Heart right ventricle (tissue), 16 donors: ENCODE results near the gene MXD1. TPM values are rescaled to one million over a fixed set of nuclear protein-coding genes. Genes with fewer than 3 reads are reported as not detected.
"Not testable (repeated sequence)": the region's sequence is repeated elsewhere in the genome, so short reads cannot be mapped to it uniquely, and the experiment has no call there.

Source experiments
- ATAC-seq, 8 donors: fragments of 200-7000 bp; cut with Tn5 transposase; one replicate each; pipeline ENCODE4 v1.9.1; 2020; ENCODE audit warnings: mild to moderate bottlenecking in 8 of 8, moderate library complexity in 8 of 8, moderate number of reproducible peaks in 1 of 8
- DNase-seq, 2 donors: peaks; one replicate each; pipeline ENCODE4 v3.0.0-alpha.2; 2020
- H3K27ac ChIP-seq, 10 donors: fragments of 200-600 bp; sonication (generic) in 2 of 10; one replicate each; pipeline versions ENCODE4 v1.5.0 to v1.8.0; 2020 to 2022; ENCODE audit warnings: mild to moderate bottlenecking in 3 of 10
- H3K27me3 ChIP-seq, 7 donors: fragments of 200-600 bp; one replicate each; pipeline ENCODE4 v1.8.0; 2021 to 2022; ENCODE audit warnings: mild to moderate bottlenecking in 2 of 7
- H3K36me3 ChIP-seq, 9 donors: fragments of 200-600 bp; sonication (generic) in 1 of 9; one replicate each; pipeline versions ENCODE4 v1.5.0 to v1.8.0; 2020 to 2022; ENCODE audit warnings: mild to moderate bottlenecking in 2 of 9
- H3K4me1 ChIP-seq, 9 donors: fragments of 200-600 bp; sonication (generic) in 1 of 9; one replicate each; pipeline versions ENCODE4 v1.5.0 to v1.8.0; 2020 to 2022; ENCODE audit warnings: mild to moderate bottlenecking in 4 of 9
- H3K4me3 ChIP-seq, 10 donors: fragments of 200-600 bp; sonication (generic) in 2 of 10; one replicate each; pipeline versions ENCODE4 v1.5.0 to v1.8.0; 2020 to 2022; ENCODE audit warnings: mild to moderate bottlenecking in 7 of 10, moderate library complexity in 2 of 10
- H3K9me3 ChIP-seq, 11 donors: fragments of 200-600 bp in 10 of 11; sonication (generic) in 2 of 11; one replicate each; pipeline versions ENCODE4 v1.5.0 to v1.8.0; 2013 to 2022; ENCODE audit warnings: mild to moderate bottlenecking in 2 of 11, control low read depth in 1 of 11, moderate library complexity in 1 of 11
- CTCF ChIP-seq, 9 donors: fragments of 200-600 bp; sonication (generic) in 2 of 9; IDR thresholded peaks; one replicate each; pipeline versions ENCODE4 v1.5.0 to v1.8.0; 2021 to 2022; ENCODE audit warnings: antibody characterized with exemption in 9 of 9, mild to moderate bottlenecking in 5 of 9, moderate library complexity in 1 of 9
- WGBS, 2 donors: extraction: QIAGEN DNeasy Blood & Tissue Kit; methylation state at CpG; one replicate each; pipeline ENCODE4 v1.1.7; 2013; ENCODE audit warnings: inconsistent platforms in 1 of 2; 5-methylcytosine and 5-hydroxymethylcytosine counted together
- intact Hi-C, 10 donors: fragments of 100-400 bp; cut with DNase I; formaldehyde crosslinking; loops; one replicate each; pipeline versions ENCODE4 v1.11.1 to v1.14.2; 2022
- polyA plus RNA-seq, 2 donors: library from polyadenylated mRNA; stranded (reverse); fragments of 200-250 nt; gene quantifications; one replicate each; pipeline ENCODE4 v1.2.3, GENCODE V29; 2013
- total RNA-seq, 10 donors: library from RNA; stranded (reverse); fragmentation: NEBNext Ultra II Directional in 3 of 10; extraction: Animal tissue kit (Norgen Biotek cat#: 25700) in 3 of 10; gene quantifications; one replicate each; pipeline versions ENCODE4 v1.2.1 to v1.2.4, GENCODE V29; 2021 to 2023
- donor health status: Arrhythmogenic right ventricular cardiomyopathy.
- donor health status: ischemic (EF 13 %, LVEDD 7.1; RV severe dilation, severe dysfunction).
- donor health status: healthy with polysubstance abuse.
- donor health status: DM: no; HTN: yes; CAD: no.
- donor health status: DM: no; HTN: no; CAD: no.
- donor health status: ischemic (EF 25% LVEDD 6.9; RV normal size, moderate dysfunction).
- donor health status: ischemic (EF 25% LVEDD 5.7; RV mildly dilated, moderate dysfunction).
- donor health status: healthy.
- donor health status: DM: yes; HTN: yes; CAD: no.
- donor health status: Ischemic cardiomyopathy.
- donor health status: ischemic (EF 35%, LVEDD 5.7; RV mildly dilated, moderate dysfunction).
- donor health status: nonischemic (EF 11% LVEDD 7.7; RV severe dilation, severe dysfunction).
- donor health status: DM: yes; HTN: yes; CAD: no.
- donor health status: PGD.
- donor health status: ischemic (EF 29% LVEDD 5.4; RV normal size, mild dysfunction).
- donor health status: nonischemic (EF 23%, LVEDD 6.1; RV moderate dilation, normal function).

Gene MXD1
- total and polyA plus RNA-seq, 12 donors = 2.0 to 11.6 (median 5.9) TPM

- WGBS, 2 donors = 73 to 75% methylated on average over 21 of the region's 21 CpGs
- Histone ChIP-seq H3K4me3 (peak overlapping the region in 1 of 10 donors; percentile 14), H3K4me1 (peaks cover 0 to 62% (median 0%) of the 10 kb centered on the region in 9 donors), H3K36me3 (no peaks in the 10 kb centered on the region), H3K27ac (peak overlapping the region in 2 of 10 donors; percentile 52 to 86), H3K27me3 (peaks cover 0 to 12% (median 0%) of the 10 kb centered on the region in 7 donors), H3K9me3 (no peaks in the 10 kb centered on the region)
- ATAC-seq (no peak), DNase-seq (no peak)
- intact Hi-C loops = loop anchor here in 1 of 10 donors (10.0 kb wide), 1 partner anchor 76 kb away; no protein-coding TSS in a partner anchor
- TF ChIP-seq CTCF (IDR thresholded peaks at IDR 0.05) = no peak
Observed at GRCh38 chr2:69948963-69949645, 34.2 kb downstream of the MXD1 start.

GRCh38 chr2:69950241-69950640 lies 35.3 kb downstream of the MXD1 start:
- no peaks in the 10 kb centered on the region for H3K36me3 ChIP-seq
- intact Hi-C loops = no loop called here
- no peaks in the 10 kb centered on the region for H3K9me3 ChIP-seq
- H3K4me3 ChIP-seq = no peak overlapping the region
- H3K27me3 ChIP-seq = peaks cover 0 to 12% (median 0%) of the 10 kb centered on the region in 7 donors
- 83 to 89% methylated on average over 5 of the region's 5 CpGs for WGBS, 2 donors
- no peak overlapping the region for H3K27ac ChIP-seq
- TF ChIP-seq CTCF (IDR thresholded peaks at IDR 0.05) = no peak
- DNase-seq (no peak), ATAC-seq (no peak)
- peaks cover 0 to 53% (median 0%) of the 10 kb centered on the region in 9 donors for H3K4me1 ChIP-seq

GRCh38 chr2:69950671-69951070 lies 35.8 kb downstream of the MXD1 start:
- intact Hi-C loops, H3K9me3 ChIP-seq, H3K27ac ChIP-seq, ATAC-seq, DNase-seq, H3K4me3 ChIP-seq, H3K36me3 ChIP-seq: not testable (repeated sequence)
- peaks cover 0 to 49% (median 0%) of the 10 kb centered on the region in 9 donors for H3K4me1 ChIP-seq
- peaks cover 0 to 12% (median 0%) of the 10 kb centered on the region in 7 donors for H3K27me3 ChIP-seq
- 97 to 100% methylated on average over 3 of the region's 3 CpGs for WGBS, 2 donors

- ATAC-seq (no peak), DNase-seq (no peak)
- 89 to 94% methylated on average over 6 of the region's 6 CpGs for WGBS, 2 donors
- no peak overlapping the region for H3K4me3 ChIP-seq
- H3K27ac ChIP-seq = peak overlapping the region in 1 of 10 donors; percentile 40
- H3K9me3 ChIP-seq = no peaks in the 10 kb centered on the region
- no peaks in the 10 kb centered on the region for H3K36me3 ChIP-seq
- intact Hi-C loops = no loop called here
- H3K4me1 ChIP-seq = peaks cover 0 to 30% (median 0%) of the 10 kb centered on the region in 9 donors
- peaks cover 0 to 12% (median 0%) of the 10 kb centered on the region in 7 donors for H3K27me3 ChIP-seq
- no peak for TF ChIP-seq CTCF (IDR thresholded peaks at IDR 0.05)
Observed at GRCh38 chr2:69952336-69953115, 37.6 kb downstream of the MXD1 start.
